ENCODE results near the gene ATG9B.

ATG9B gene

DNA sequence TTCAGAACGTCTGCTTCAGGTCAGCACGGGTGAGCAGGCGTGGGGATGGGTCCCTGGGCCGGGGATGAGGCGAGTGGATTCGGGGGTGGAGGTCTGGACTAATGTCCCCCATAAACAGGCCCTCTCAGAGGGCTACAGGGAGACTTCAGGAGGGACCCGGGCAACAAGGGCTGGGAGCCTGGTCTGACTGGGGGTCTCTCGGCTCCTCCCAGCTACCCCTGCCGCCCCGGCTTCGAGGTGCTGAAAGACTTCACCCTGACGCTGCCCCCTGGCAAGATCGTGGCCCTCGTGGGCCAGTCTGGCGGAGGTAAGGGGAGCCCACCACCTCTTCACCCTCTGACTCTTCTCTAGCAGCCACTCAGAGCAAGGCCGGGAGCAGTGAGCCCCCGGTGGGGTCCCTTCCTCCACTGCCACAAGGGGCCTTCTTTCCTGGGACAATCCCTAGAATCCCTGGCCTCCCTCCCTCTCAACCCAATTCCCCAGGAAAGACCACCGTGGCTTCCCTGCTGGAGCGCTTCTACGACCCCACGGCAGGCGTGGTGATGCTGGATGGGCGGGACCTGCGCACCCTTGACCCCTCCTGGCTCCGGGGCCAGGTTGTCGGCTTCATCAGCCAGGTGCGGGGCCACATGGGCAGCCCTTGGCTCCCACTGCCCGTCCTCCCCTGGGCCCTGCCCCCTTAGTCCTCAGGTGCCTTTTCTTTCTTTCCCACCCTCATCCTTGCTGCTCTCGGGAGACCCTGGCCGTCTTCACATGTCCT is 16.5 kb upstream of the ATG9B start:
- H2AFZ ChIP-seq (ENCODE audit: low read length): no peak overlapping the region
- no peaks in the 10 kb centered on the region for H3F3A ChIP-seq (ENCODE audit: insufficient read depth, low read length)
- TF ChIP-seq, protein P1, sequence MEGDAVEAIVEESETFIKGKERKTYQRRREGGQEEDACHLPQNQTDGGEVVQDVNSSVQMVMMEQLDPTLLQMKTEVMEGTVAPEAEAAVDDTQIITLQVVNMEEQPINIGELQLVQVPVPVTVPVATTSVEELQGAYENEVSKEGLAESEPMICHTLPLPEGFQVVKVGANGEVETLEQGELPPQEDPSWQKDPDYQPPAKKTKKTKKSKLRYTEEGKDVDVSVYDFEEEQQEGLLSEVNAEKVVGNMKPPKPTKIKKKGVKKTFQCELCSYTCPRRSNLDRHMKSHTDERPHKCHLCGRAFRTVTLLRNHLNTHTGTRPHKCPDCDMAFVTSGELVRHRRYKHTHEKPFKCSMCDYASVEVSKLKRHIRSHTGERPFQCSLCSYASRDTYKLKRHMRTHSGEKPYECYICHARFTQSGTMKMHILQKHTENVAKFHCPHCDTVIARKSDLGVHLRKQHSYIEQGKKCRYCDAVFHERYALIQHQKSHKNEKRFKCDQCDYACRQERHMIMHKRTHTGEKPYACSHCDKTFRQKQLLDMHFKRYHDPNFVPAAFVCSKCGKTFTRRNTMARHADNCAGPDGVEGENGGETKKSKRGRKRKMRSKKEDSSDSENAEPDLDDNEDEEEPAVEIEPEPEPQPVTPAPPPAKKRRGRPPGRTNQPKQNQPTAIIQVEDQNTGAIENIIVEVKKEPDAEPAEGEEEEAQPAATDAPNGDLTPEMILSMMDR (IDR thresholded peaks at IDR 0.05; ENCODE audit: low read length): no peak
- no peak for TF ChIP-seq EZH2 (optimal IDR thresholded peaks at IDR 0.05; ENCODE audit: low read depth, low read length)
- TF ChIP-seq EZH2phosphoT487 (IDR thresholded peaks at IDR 0.05; ENCODE audit: low read length): no peak
- no peaks in the 10 kb centered on the region for H3K79me2 ChIP-seq (ENCODE audit: low read length)
- no peaks in the 10 kb centered on the region for H3K9me2 ChIP-seq (replicated peaks; ENCODE audit: insufficient read depth, low read length)
- H3K9me3 ChIP-seq (replicated peaks; ENCODE audit: insufficient read depth, low read length): no peaks in the 10 kb centered on the region
- H3K36me3 ChIP-seq (replicated peaks; ENCODE audit: insufficient read depth, low read length): no peaks in the 10 kb centered on the region
- no peaks in the 10 kb centered on the region for H3K4me1 ChIP-seq (ENCODE audit: low read length)
- no peak overlapping the region for H3K27ac ChIP-seq (ENCODE audit: low read length)
- no peak for DNase-seq
- H3K4me3 ChIP-seq (ENCODE audit: low read length): no peak overlapping the region
- H3K4me2 ChIP-seq (ENCODE audit: low read depth, low read length): no peak overlapping the region
- no peaks in the 10 kb centered on the region for H4K20me1 ChIP-seq (ENCODE audit: insufficient read depth, low read length)
- H3K9ac ChIP-seq (ENCODE audit: low read length): no peak overlapping the region
- no peaks in the 10 kb centered on the region for H3K27me3 ChIP-seq (replicated peaks; ENCODE audit: insufficient read depth, low read length)

DNA sequence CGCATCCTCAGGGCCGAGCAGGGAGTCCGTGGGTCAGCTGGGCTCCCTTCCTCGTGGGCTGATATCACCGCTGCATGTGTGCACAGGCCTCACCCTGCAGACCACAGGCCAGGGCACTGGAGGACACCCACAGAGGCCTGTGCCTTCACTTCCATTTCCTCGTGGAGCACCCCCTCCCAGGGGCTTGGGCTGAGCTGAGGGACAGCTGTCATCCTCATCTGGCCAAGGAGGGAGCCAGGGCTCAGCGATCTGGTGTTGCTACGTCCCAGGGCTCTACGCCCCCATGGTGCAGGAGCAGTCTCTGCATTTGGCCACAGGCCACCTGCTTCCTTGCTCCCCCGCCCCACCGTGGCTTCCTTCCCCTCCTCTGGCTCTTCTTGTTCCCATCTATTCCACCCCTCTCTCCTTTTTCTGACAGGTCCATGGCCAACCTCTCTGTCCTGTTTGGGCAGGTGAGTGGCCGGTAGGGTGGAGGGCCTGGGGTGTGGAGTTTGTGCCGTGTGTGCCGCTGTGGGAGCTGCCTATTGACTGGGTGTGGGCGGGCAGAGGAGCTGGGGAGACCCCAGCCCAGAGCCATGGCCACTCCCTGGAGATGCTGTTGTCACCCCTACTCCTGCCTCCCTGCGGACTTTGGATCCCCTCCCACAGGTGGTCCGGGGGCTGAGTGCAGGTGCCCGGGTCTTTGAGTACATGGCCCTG is 15.7 kb upstream of the ATG9B start:
- TF ChIP-seq EZH2phosphoT487 (IDR thresholded peaks at IDR 0.05; ENCODE audit: low read length): no peak
- TF ChIP-seq EZH2 (optimal IDR thresholded peaks at IDR 0.05; ENCODE audit: low read depth, low read length): no peak
- TF ChIP-seq, protein P1 (IDR thresholded peaks at IDR 0.05; ENCODE audit: low read length): no peak
- Histone ChIP-seq H3K9me3 (replicated peaks; ENCODE audit: insufficient read depth, low read length) (no peaks in the 10 kb centered on the region), H3K27me3 (replicated peaks; ENCODE audit: insufficient read depth, low read length) (no peaks in the 10 kb centered on the region), H3K9ac (ENCODE audit: low read length) (no peak overlapping the region), H3K4me3 (ENCODE audit: low read length) (no peak overlapping the region), H3F3A (ENCODE audit: insufficient read depth, low read length) (no peaks in the 10 kb centered on the region), H3K9me2 (replicated peaks; ENCODE audit: insufficient read depth, low read length) (no peaks in the 10 kb centered on the region), H3K4me2 (ENCODE audit: low read depth, low read length) (no peak overlapping the region), H2AFZ (ENCODE audit: low read length) (no peak overlapping the region), H3K27ac (ENCODE audit: low read length) (no peak overlapping the region), H3K4me1 (ENCODE audit: low read length) (no peaks in the 10 kb centered on the region), H4K20me1 (ENCODE audit: insufficient read depth, low read length) (no peaks in the 10 kb centered on the region), H3K79me2 (ENCODE audit: low read length) (no peaks in the 10 kb centered on the region), H3K36me3 (replicated peaks; ENCODE audit: insufficient read depth, low read length) (no peaks in the 10 kb centered on the region)
- DNase-seq: no peak

DNA sequence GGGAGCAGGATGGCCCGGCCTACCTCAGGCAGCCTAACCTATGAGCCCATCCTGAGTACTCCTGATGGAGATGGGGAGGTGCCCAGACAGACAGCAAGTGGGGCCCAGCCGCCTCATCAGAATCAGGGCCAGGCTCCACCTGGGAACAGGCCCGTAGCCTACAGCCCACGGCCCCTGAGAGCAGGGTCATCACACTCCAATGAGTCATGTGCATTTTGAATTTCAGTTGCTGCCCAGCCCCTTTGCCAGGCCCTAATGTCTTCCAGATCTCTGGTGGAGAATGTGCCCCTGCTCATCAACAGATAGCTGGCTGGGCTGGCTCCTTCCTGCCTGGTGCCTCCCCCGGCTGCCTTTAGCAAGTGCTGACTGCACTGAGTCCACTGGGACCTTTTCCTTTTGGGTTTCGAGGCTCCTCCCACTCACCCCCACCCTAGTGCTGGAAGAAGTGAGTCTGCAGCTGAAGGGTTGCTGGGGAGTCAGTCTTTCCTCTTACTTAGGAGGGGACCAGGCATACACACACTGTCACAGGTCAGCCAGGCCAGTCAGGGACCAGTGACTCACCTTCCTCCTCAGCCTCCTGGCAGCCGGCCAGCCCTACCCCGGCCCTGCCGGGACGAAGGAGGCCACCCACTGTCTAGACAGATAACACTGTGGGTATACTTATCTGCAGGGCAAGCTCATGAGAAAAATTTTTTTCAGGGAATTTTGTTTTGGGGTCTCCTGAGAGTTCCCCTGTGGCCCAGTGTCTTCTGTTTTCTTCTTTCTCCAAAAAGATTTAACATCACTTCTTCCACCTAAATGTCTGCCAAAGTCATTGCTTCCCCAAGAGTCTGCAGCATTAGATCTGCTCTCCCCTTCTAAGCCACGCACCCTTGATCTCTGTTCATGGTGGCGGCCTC is 14.9 kb upstream of the ATG9B start:
- Histone ChIP-seq H3K36me3 (replicated peaks; ENCODE audit: insufficient read depth, low read length) (no peaks in the 10 kb centered on the region), H3K9ac (ENCODE audit: low read length) (no peak overlapping the region), H2AFZ (ENCODE audit: low read length) (no peak overlapping the region), H3K9me2 (replicated peaks; ENCODE audit: insufficient read depth, low read length) (no peaks in the 10 kb centered on the region), H4K20me1 (ENCODE audit: insufficient read depth, low read length) (no peaks in the 10 kb centered on the region), H3K27ac (ENCODE audit: low read length) (no peak overlapping the region), H3K79me2 (ENCODE audit: low read length) (no peaks in the 10 kb centered on the region), H3K4me3 (ENCODE audit: low read length) (no peak overlapping the region), H3F3A (ENCODE audit: insufficient read depth, low read length) (no peaks in the 10 kb centered on the region), H3K27me3 (replicated peaks; ENCODE audit: insufficient read depth, low read length) (no peaks in the 10 kb centered on the region), H3K4me1 (ENCODE audit: low read length) (no peaks in the 10 kb centered on the region), H3K4me2 (ENCODE audit: low read depth, low read length) (no peak overlapping the region), H3K9me3 (replicated peaks; ENCODE audit: insufficient read depth, low read length) (no peaks in the 10 kb centered on the region)
- no peak for DNase-seq
- no peak for TF ChIP-seq EZH2 (optimal IDR thresholded peaks at IDR 0.05; ENCODE audit: low read depth, low read length)
- TF ChIP-seq EZH2phosphoT487 (IDR thresholded peaks at IDR 0.05; ENCODE audit: low read length): no peak
- TF ChIP-seq, protein P1 (IDR thresholded peaks at IDR 0.05; ENCODE audit: low read length): no peak

All from MM.1S (cell line).